NT2/D1 (cell line): ENCODE results near the gene AFF3.
A peak's percentile ranks its signal among the peaks of the same experiment; 100 is the strongest.
"Not testable (repeated sequence)": the region's sequence is repeated elsewhere in the genome, so short reads cannot be mapped to it uniquely, and the experiment has no call there.

ENCODE experiments used
- DNase-seq: peaks from one replicate; pipeline ENCODE4 v3.0.0-alpha.2; 2011; ENCODE audit warnings: low read depth, low spot score
- H3K27me3 ChIP-seq: 2 replicates; pipeline ENCODE4 v1.6.0; 2011; ENCODE audit warnings: mild to moderate bottlenecking; ENCODE audit not compliant: insufficient read length, insufficient read depth
- H3K36me3 ChIP-seq: 2 replicates; pipeline ENCODE4 v1.6.1; 2011; ENCODE audit warnings: mild to moderate bottlenecking, low read length, mixed read lengths; ENCODE audit not compliant: insufficient read depth, insufficient read length
- H3K4me1 ChIP-seq: 2 replicates; pipeline ENCODE4 v1.5.1; 2011; ENCODE audit not compliant: insufficient read depth, insufficient read length
- H3K4me3 ChIP-seq: 2 replicates; pipeline ENCODE4 v1.5.1; 2011; ENCODE audit warnings: low read depth; ENCODE audit not compliant: insufficient read length
- H3K9ac ChIP-seq: 2 replicates; pipeline ENCODE4 v1.6.0; 2011; ENCODE audit warnings: low read depth; ENCODE audit not compliant: insufficient read length
- H3K9me3 ChIP-seq: 2 replicates; pipeline ENCODE4 v1.5.1; 2011; ENCODE audit warnings: mild to moderate bottlenecking, low read length; ENCODE audit not compliant: insufficient read depth
- SUZ12 ChIP-seq: IDR thresholded peaks from 2 replicates; pipeline ENCODE4 v1.6.1; 2011; ENCODE audit not compliant: insufficient read length, insufficient read depth; ENCODE audit errors: extremely low read depth
- YY1 ChIP-seq: IDR thresholded peaks from 2 replicates; pipeline ENCODE4 v1.6.1; 2011; ENCODE audit not compliant: insufficient read length, insufficient read depth
- ZNF274 ChIP-seq: IDR thresholded peaks from 2 replicates; pipeline ENCODE4 v1.6.1; 2011; ENCODE audit warnings: mild to moderate bottlenecking, low read depth, low read length

The AFF3 gene

GRCh38 chr2:99928470-99929053 lies 213.8 kb downstream of the AFF3 start:
- no peaks in the 10 kb centered on the region for H3K4me1 ChIP-seq
- no peak overlapping the region for H3K9ac ChIP-seq
- H3K4me3 ChIP-seq, result no peak overlapping the region
- no peak for TF ChIP-seq YY1
- no peak for TF ChIP-seq SUZ12
- no peak for TF ChIP-seq ZNF274
- no peaks in the 10 kb centered on the region for H3K9me3 ChIP-seq
- DNase-seq, result no peak
- H3K36me3 ChIP-seq, result no peaks in the 10 kb centered on the region
- H3K27me3 ChIP-seq, result no peaks in the 10 kb centered on the region

- not testable (repeated sequence) for H3K4me3 ChIP-seq, H3K27me3 ChIP-seq, H3K4me1 ChIP-seq, DNase-seq, H3K9me3 ChIP-seq, H3K36me3 ChIP-seq, H3K9ac ChIP-seq
Measured at GRCh38 chr2:99927690-99928207, 214.6 kb downstream of the AFF3 start.

- Histone ChIP-seq H3K4me1 (no peaks in the 10 kb centered on the region), H3K36me3 (no peaks in the 10 kb centered on the region), H3K9me3 (peaks cover 2% of the 10 kb centered on the region; the same call in 1 of the 2 replicates), H3K4me3 (no peak overlapping the region), H3K9ac (no peak overlapping the region), H3K27me3 (no peaks in the 10 kb centered on the region)
- TF ChIP-seq YY1 (no peak), ZNF274 (no peak), SUZ12 (no peak)
- no peak for DNase-seq
Measured at GRCh38 chr2:99926986-99927385, 215.4 kb downstream of the AFF3 start.

GRCh38 chr2:99925960-99926359 lies 216.4 kb downstream of the AFF3 start:
- H3K27me3 ChIP-seq, result no peaks in the 10 kb centered on the region
- TF ChIP-seq ZNF274 (no peak), YY1 (no peak)

GRCh38 chr2:99922664-99923063 lies 219.7 kb downstream of the AFF3 start:
- no peak for TF ChIP-seq SUZ12
- TF ChIP-seq YY1, result no peak
- no peak for TF ChIP-seq ZNF274
- Histone ChIP-seq H3K9me3 (peaks cover 7% of the 10 kb centered on the region; the same call in 1 of the 2 replicates), H3K4me1 (no peaks in the 10 kb centered on the region), H3K9ac (no peak overlapping the region), H3K27me3 (no peaks in the 10 kb centered on the region), H3K4me3 (no peak overlapping the region), H3K36me3 (no peaks in the 10 kb centered on the region)
- no peak for DNase-seq

More at GRCh38 chr2:99925960-99926359, 216.4 kb downstream of the AFF3 start:
- H3K4me1 ChIP-seq, result no peaks in the 10 kb centered on the region
- no peak for DNase-seq
- no peak overlapping the region for H3K9ac ChIP-seq
- H3K36me3 ChIP-seq, result no peaks in the 10 kb centered on the region
- H3K4me3 ChIP-seq, result no peak overlapping the region
- peaks cover 7% of the 10 kb centered on the region; the same call in 1 of the 2 replicates for H3K9me3 ChIP-seq

GRCh38 chr2:99921903-99922302 lies 220.5 kb downstream of the AFF3 start:
- H3K36me3 ChIP-seq, result no peaks in the 10 kb centered on the region
- TF ChIP-seq SUZ12 (no peak), YY1 (no peak), ZNF274 (no peak)
- H3K9me3 ChIP-seq, result peaks cover 7% of the 10 kb centered on the region; the same call in 1 of the 2 replicates
- no peaks in the 10 kb centered on the region for H3K27me3 ChIP-seq
- H3K4me3 ChIP-seq, result no peak overlapping the region
- H3K4me1 ChIP-seq, result no peaks in the 10 kb centered on the region
- no peak overlapping the region for H3K9ac ChIP-seq
- DNase-seq, result no peak

- no peak overlapping the region for H3K4me3 ChIP-seq
- peak; percentile 3 for DNase-seq
- no peak overlapping the region for H3K9ac ChIP-seq
- no peaks in the 10 kb centered on the region for H3K36me3 ChIP-seq
- no peaks in the 10 kb centered on the region for H3K27me3 ChIP-seq
- peaks cover 7% of the 10 kb centered on the region; the same call in 1 of the 2 replicates for H3K9me3 ChIP-seq
- TF ChIP-seq SUZ12, result no peak
- TF ChIP-seq ZNF274, result no peak
- TF ChIP-seq YY1, result no peak
- H3K4me1 ChIP-seq, result no peaks in the 10 kb centered on the region
Measured at GRCh38 chr2:99918389-99918788, 224.0 kb downstream of the AFF3 start.
